ENCODE measurements around the gene PAFAH1B1.
"Not testable (repeated sequence)": the region's sequence is repeated elsewhere in the genome, so short reads cannot be mapped to it uniquely, and the experiment has no call there.

Gene PAFAH1B1

GRCh38 chr17:2634361-2634960 lies 41.0 kb downstream of the PAFAH1B1 start:
- in situ Hi-C loops (cut with MboI; ENCODE audit: low sequenced_read_pairs): no loop called here

- in situ Hi-C loops (cut with MboI; ENCODE audit: low sequenced_read_pairs): no loop called here
These were observed 41.8 kb downstream of the PAFAH1B1 start for GRCh38 chr17:2635241-2635640.

GRCh38 chr17:2635675-2636074 lies 42.2 kb downstream of the PAFAH1B1 start:
- in situ Hi-C loops (cut with MboI; ENCODE audit: low sequenced_read_pairs): no loop called here

GRCh38 chr17:2636169-2636930 lies 42.9 kb downstream of the PAFAH1B1 start:
- in situ Hi-C loops (cut with MboI; ENCODE audit: low sequenced_read_pairs): no loop called here

GRCh38 chr17:2637422-2637821 lies 44.0 kb downstream of the PAFAH1B1 start:
- in situ Hi-C loops (cut with MboI; ENCODE audit: low sequenced_read_pairs): no loop called here

- in situ Hi-C loops (cut with MboI; ENCODE audit: low sequenced_read_pairs): no loop called here
These were observed 51.5 kb downstream of the PAFAH1B1 start for GRCh38 chr17:2644971-2645370.

GRCh38 chr17:2647957-2648356 lies 54.5 kb downstream of the PAFAH1B1 start:
- in situ Hi-C loops (cut with MboI; ENCODE audit: low sequenced_read_pairs): no loop called here

GRCh38 chr17:2649191-2649590 lies 55.7 kb downstream of the PAFAH1B1 start:
- in situ Hi-C loops (cut with MboI; ENCODE audit: low sequenced_read_pairs): no loop called here

GRCh38 chr17:2652911-2653310 lies 59.5 kb downstream of the PAFAH1B1 start:
- in situ Hi-C loops (cut with MboI; ENCODE audit: low sequenced_read_pairs): not testable (repeated sequence)

GRCh38 chr17:2655546-2655945 lies 62.1 kb downstream of the PAFAH1B1 start:
- in situ Hi-C loops (cut with MboI; ENCODE audit: low sequenced_read_pairs): no loop called here

- in situ Hi-C loops (cut with MboI; ENCODE audit: low sequenced_read_pairs): no loop called here
These were observed 62.8 kb downstream of the PAFAH1B1 start for GRCh38 chr17:2656283-2656682.

- in situ Hi-C loops (cut with MboI; ENCODE audit: low sequenced_read_pairs): not testable (repeated sequence)
These were observed 65.9 kb downstream of the PAFAH1B1 start for GRCh38 chr17:2659337-2659736.

GRCh38 chr17:2660410-2660809 lies 67.0 kb downstream of the PAFAH1B1 start:
- in situ Hi-C loops (cut with MboI; ENCODE audit: low sequenced_read_pairs): not testable (repeated sequence)

- in situ Hi-C loops (cut with MboI; ENCODE audit: low sequenced_read_pairs): no loop called here
These were observed 78.6 kb downstream of the PAFAH1B1 start for GRCh38 chr17:2672026-2672425.

- in situ Hi-C loops (cut with MboI; ENCODE audit: low sequenced_read_pairs): not testable (repeated sequence)
These were observed 85.8 kb downstream of the PAFAH1B1 start for GRCh38 chr17:2679247-2679646.

GRCh38 chr17:2680961-2681360 lies 87.5 kb downstream of the PAFAH1B1 start:
- in situ Hi-C loops (cut with MboI; ENCODE audit: low sequenced_read_pairs): no loop called here

- in situ Hi-C loops (cut with MboI; ENCODE audit: low sequenced_read_pairs): no loop called here
These were observed 88.2 kb downstream of the PAFAH1B1 start for GRCh38 chr17:2681650-2682049.

GRCh38 chr17:2682176-2682938 lies 88.9 kb downstream of the PAFAH1B1 start:
- in situ Hi-C loops (cut with MboI; ENCODE audit: low sequenced_read_pairs): no loop called here

GRCh38 chr17:2683912-2684311 lies 90.5 kb downstream of the PAFAH1B1 start:
- in situ Hi-C loops (cut with MboI; ENCODE audit: low sequenced_read_pairs): no loop called here

- in situ Hi-C loops (cut with MboI; ENCODE audit: low sequenced_read_pairs): no loop called here
These were observed 91.1 kb downstream of the PAFAH1B1 start for GRCh38 chr17:2684549-2684948.

- in situ Hi-C loops (cut with MboI; ENCODE audit: low sequenced_read_pairs): no loop called here
These were observed 92.2 kb downstream of the PAFAH1B1 start for GRCh38 chr17:2685696-2686095.

- in situ Hi-C loops (cut with MboI; ENCODE audit: low sequenced_read_pairs): no loop called here
These were observed 93.6 kb downstream of the PAFAH1B1 start for GRCh38 chr17:2687074-2687418.
